8988T (cell line): ENCODE data around the gene MAMDC2.
"Not testable (repeated sequence)": the region's sequence is repeated elsewhere in the genome, so short reads cannot be mapped to it uniquely, and the experiment has no call there.

Source experiments
- DNase-seq: peaks from one replicate; pipeline ENCODE4 v3.0.0; 2011

MAMDC2 gene

DNA sequence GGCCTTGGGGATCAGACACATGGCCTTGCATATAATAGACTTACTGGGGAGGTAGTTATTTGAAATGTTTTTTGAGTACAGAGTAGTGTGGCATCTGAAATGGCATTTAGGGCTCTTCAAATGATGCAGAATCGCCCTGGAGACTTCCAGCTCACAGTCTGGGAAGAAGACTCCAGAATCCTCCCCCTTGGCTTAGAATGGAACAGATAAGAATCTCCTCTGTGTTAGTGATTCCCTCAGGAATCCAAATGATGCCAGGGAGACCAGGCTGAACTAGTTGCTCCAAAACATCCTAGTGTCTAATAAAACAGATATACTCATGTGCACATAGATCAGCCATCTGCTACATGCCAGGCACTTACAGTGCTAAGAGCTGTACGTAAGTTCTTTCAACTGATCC, 176.6 kb downstream of the MAMDC2 start:
- DNase-seq: no peak

DNA sequence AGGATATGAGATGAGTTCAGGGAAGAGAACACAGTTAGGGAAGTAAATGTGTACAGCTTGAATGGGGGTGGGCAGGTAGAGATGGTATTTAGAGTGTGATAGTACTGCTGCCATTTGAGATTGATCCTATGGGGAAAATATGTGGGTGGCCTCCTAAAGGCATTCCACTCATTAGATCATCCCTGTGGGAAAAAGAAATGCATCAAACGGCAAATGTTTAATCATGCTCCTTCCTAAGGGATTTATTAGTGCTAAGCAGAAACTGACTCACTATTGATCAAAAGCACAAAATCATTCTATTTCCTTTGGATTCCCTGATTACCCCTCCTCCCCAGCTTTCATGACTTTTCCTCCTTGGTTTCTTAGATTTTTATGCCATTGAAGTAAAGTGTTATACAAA, 178.7 kb downstream of the MAMDC2 start:
- no peak for DNase-seq

DNA sequence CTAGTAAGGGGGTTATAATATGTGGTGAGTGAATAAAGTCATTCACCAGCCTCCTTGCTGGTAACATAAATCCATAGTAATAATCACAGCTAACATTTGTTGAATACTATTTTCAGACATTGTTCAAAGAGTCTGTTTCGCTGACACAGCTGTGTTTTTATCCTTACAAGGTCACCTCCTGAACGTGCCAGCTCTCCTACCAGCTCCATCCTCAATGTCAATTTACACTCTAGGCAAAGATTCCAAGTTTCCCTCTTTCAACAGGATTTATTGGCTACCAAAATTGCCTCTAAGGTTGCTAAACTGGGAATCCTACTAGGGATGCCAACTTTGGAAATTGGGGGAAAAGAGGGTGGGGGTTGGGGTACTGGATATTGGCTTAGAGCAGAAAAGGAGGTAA, 184.5 kb downstream of the MAMDC2 start:
- DNase-seq: no peak

- no peak for DNase-seq
These were observed 185.0 kb downstream of the MAMDC2 start for GRCh38 chr9:70228611-70229010.

DNA sequence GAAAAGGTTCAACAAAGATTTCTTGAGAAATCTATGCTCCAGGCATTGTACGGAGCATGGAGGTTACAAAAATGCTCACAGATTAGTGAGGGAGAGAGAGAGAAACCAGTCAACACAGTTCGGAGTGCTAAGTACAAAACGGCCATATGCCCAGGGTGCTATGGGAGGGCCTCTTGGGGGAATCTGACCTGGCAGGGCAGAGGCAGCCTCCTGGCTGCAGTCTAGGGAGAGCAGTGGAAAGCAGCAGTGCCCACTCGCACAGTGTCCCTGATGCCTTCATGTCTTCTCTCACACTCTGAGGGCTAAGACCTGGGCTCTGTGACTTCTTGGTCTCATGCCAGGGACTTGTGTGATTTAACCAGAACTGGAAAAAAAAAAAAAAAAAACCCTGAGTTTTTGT, 185.4 kb downstream of the MAMDC2 start:
- DNase-seq: no peak

DNA sequence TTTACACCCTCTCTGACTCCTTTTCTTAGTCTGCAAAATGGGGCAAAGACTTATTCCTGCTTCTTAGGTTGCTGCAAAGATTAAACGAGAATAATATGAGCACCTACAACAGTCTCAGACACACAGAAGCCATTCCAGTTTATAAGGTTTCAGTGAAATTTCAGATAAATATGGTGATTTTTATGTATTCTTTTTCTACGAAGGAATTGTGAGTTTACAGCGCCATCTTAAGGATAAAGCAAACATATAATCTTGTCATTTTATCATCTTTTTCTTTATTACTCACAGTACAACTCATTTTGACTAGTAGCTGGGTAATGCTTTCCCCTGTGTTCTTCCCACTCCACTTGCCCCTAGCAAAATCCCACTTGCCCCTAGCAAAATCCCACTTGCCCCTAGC, 185.9 kb downstream of the MAMDC2 start:
- no peak for DNase-seq

DNA sequence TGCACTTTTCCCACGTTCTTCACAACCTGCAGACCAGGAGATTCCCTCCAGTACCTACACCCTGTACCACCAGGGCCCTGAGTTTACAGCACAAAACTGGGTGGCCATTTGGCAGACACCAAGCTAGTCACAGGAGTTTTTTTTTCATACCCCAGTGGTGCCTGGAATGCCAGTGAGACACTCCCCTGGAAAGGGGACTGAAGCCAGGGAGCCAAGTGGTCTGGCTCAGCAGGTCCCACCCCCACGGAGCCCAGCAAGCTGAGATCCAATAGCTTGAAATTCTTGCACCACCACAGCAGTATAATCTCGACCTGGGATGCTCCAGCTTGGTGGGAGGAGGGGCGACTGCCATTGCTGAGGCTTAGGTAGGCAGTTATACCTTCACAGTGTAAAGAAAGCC, 188.8 kb downstream of the MAMDC2 start:
- DNase-seq: no peak

DNA sequence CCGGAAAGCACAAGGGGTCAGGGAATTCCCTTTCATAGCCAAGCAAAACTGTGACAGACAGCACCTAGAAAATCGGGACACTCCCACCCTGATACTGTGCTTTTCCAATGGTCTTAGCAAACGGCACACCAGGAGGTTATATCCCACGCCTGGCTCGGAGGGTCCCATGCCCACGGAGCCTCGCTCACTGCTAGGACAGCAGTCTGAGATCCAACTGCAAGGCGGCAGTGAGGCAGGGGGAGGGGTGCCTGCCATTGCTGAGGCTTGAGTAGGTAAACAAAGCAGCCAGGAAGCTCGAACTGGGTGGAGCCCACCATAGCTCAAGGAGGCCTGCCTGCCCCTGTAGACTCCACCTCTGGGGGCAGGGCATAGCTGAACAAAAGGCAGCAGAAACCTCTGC, 190.6 kb downstream of the MAMDC2 start:
- DNase-seq: not testable (repeated sequence)

DNA sequence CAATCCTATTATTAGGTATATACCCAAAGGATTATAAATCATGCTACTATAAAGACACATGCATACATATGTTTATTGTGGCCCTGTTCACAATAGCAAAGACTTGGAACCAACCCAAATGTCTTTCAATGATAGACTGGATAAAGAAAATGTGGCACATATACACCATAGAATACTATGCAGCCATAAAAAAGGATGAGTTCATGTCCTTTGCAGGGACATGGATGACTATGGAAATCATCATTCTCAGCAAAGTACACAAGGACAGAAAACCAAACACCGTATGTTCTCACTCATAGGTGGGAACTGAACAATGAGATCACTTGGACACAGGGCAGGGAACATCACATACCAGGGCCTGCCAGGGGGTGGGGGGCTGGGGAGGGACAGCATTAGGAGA, 202.3 kb downstream of the MAMDC2 start:
- DNase-seq: not testable (repeated sequence)

- DNase-seq: no peak
These were observed 206.6 kb downstream of the MAMDC2 start for GRCh38 chr9:70250221-70250620.

GRCh38 chr9:70255486-70255885, 211.8 kb downstream of the MAMDC2 start:
- DNase-seq: no peak

- no peak for DNase-seq
These were observed 212.5 kb downstream of the MAMDC2 start for GRCh38 chr9:70256123-70256551.

GRCh38 chr9:70257502-70257901, 213.9 kb downstream of the MAMDC2 start:
- no peak for DNase-seq

- DNase-seq: peak; percentile 19
These were observed 214.5 kb downstream of the MAMDC2 start for GRCh38 chr9:70257991-70258691.

- DNase-seq: peak; percentile 53
These were observed 215.3 kb downstream of the MAMDC2 start, which contains the start of gene SMC5 for GRCh38 chr9:70258692-70259511. Gene SMC5, plus strand, starts transcription at chr9:70258978. Its CDS starts 101 bp downstream, at chr9:70259079.

- DNase-seq: no peak
These were observed 215.8 kb downstream of the MAMDC2 start for GRCh38 chr9:70259512-70259802.

GRCh38 chr9:70260007-70260443, 216.4 kb downstream of the MAMDC2 start:
- DNase-seq: no peak

GRCh38 chr9:70260606-70261005, 217.0 kb downstream of the MAMDC2 start:
- DNase-seq: no peak

DNA sequence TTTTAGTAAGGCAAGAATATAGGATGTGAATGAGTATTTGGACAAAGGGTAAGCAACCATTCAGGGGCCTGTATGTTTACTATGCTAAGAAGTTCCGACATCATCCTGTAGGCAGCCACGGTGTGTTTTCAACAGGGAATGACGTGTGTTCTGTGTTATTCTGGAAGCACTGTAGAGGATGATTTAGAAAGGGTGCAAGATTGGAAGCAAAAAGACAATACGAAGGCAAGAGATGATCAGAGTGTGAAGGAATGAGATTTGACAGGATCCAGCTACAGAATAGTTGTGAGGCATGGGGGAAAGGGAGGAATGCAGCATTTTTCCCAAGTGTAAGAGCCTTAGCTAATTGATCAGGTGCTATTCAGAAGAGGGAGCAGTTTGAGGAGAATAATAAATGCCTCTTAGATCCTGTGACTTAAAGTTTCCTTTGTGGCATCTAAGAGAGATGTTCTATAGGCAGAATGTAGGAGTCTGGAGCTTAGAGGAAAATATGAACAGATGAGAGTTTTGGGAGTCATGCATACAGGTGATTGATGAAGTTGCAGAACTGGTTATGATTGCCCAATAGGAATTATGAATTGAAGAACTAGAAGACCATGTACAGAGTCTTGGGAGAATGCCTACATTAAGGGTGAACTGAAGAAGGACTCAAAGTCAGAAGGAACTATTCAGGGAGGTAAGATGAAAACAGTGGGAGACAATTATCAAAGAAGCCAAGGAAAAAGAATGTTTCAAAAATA, 217.7 kb downstream of the MAMDC2 start:
- no peak for DNase-seq

- DNase-seq: no peak
These were observed 218.7 kb downstream of the MAMDC2 start for GRCh38 chr9:70262366-70262765.

- no peak for DNase-seq
These were observed 219.3 kb downstream of the MAMDC2 start for GRCh38 chr9:70262948-70263347.

DNA sequence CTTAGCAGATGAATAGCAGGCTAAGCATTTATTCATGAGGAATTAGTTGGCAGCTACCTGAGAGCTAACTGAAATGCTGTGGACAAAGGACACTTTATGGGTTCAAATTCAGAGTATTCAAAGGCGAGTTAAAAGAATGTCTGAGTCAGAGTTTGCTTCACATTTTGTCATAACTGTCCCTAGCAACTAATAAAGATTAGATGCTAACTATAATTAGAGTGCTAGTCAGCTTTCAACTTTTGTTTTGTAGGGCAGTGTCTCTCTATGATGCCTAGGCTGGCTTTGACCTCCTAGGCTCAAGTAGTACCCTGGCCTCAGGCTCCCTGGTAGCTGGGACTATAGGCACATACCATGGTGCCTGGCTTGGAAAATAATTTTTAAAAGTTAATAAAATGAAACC, 219.8 kb downstream of the MAMDC2 start:
- no peak for DNase-seq
